K562 (cell line): ENCODE data around the gene SUMF1. TPM values are rescaled to one million over a fixed set of nuclear protein-coding genes. Genes with fewer than 3 reads are reported as not detected.
A peak's percentile ranks its signal among the peaks of the same experiment; 100 is the strongest.

ENCODE experiments used
- AFF4 ChIP-seq: sonication (generic); formaldehyde crosslinking; IDR thresholded peaks from 2 replicates; pipeline ENCODE4 v1.8.0; 2023; ENCODE audit warnings: mild to moderate bottlenecking, missing genetic modification reagents
- ARNT ChIP-seq, 2 experiments: fragments of 450-650 bp; IDR thresholded peaks; 2 replicates each; pipeline ENCODE4 v1.6.1; 2016; ENCODE audit warnings: mild to moderate bottlenecking in 1 of 2
- ATF4 ChIP-seq: fragments of 450-650 bp; formaldehyde crosslinking; IDR thresholded peaks from 2 replicates; pipeline ENCODE4 v1.4.0; 2022; ENCODE audit warnings: mild to moderate bottlenecking, moderate library complexity
- BCOR ChIP-seq: fragments of 450-650 bp; IDR thresholded peaks from 2 replicates; pipeline ENCODE4 v1.6.1; 2016
- EWSR1 ChIP-seq: fragments of 450-650 bp; IDR thresholded peaks from 2 replicates; pipeline ENCODE4 v1.6.1; 2018; ENCODE audit warnings: borderline replicate concordance, mild to moderate bottlenecking, low read depth, moderate library complexity; ENCODE audit not compliant: partially characterized antibody
- HDAC2 ChIP-seq: fragments of 450-650 bp; IDR thresholded peaks from 2 replicates; pipeline ENCODE4 v1.6.1; 2016; ENCODE audit warnings: mild to moderate bottlenecking
- HES1 ChIP-seq: fragments of 450-650 bp; IDR thresholded peaks from 2 replicates; pipeline ENCODE4 v1.6.1; 2016; ENCODE audit warnings: low read depth, mild to moderate bottlenecking, moderate library complexity
- MAFF ChIP-seq: IDR thresholded peaks from 2 replicates; pipeline ENCODE4 v1.6.1; 2012; ENCODE audit warnings: low read length, improper control_type of control experiment
- MTA2 ChIP-seq: fragments of 450-650 bp; IDR thresholded peaks from 2 replicates; pipeline ENCODE4 v1.6.1; 2016; ENCODE audit warnings: low read depth
- NFIX ChIP-seq: fragments of 250-450 bp; sonication (Bioruptor Pico); IDR thresholded peaks from 2 replicates; pipeline ENCODE4 v1.4.0; 2020; ENCODE audit warnings: low read depth, mild to moderate bottlenecking, moderate library complexity
- RBBP5 ChIP-seq: fragments of 200-600 bp; sonication (generic); IDR thresholded peaks from 2 replicates; pipeline ENCODE4 v1.6.1; 2012; ENCODE audit warnings: borderline replicate concordance, mild to moderate bottlenecking, low read length, control low read depth, inconsistent platforms; ENCODE audit not compliant: insufficient read depth, poor library complexity, severe bottlenecking
- STAT5A ChIP-seq: IDR thresholded peaks from 2 replicates; pipeline ENCODE4 v1.6.1; 2012; ENCODE audit warnings: low read length, inconsistent platforms, borderline replicate concordance
- ZNF431 ChIP-seq: sonication (generic); formaldehyde crosslinking; IDR thresholded peaks from 2 replicates; pipeline ENCODE4 v1.8.0; 2022; ENCODE audit warnings: mild to moderate bottlenecking, missing genetic modification reagents
- ZNF695 ChIP-seq: fragments of 450-650 bp; formaldehyde crosslinking; IDR thresholded peaks from 2 replicates; pipeline ENCODE4 v1.4.0; 2020; ENCODE audit warnings: mild to moderate bottlenecking, moderate library complexity
- ZNF699 ChIP-seq: fragments of 250-450 bp; sonication (Bioruptor Pico); IDR thresholded peaks from 2 replicates; pipeline ENCODE4 v1.8.0; 2021; ENCODE audit warnings: mild to moderate bottlenecking, moderate library complexity; ENCODE audit not compliant: insufficient replicate concordance
- polyA plus RNA-seq, 8 experiments: library from polyadenylated mRNA; depleted of rRNA in 4 of 8; stranded (reverse) in 5 of 8; unstranded in 3 of 8; fragments of >200 nt; fragmentation: Nextera tagmentation in 2 of 8; fragmentation: Illumina TruSeq in 1 of 8; extraction: Ambion mirVana in 2 of 8; extraction: Trizol in 1 of 8; gene quantifications; 2 replicates each; pipeline versions ENCODE4 v1.2.1 to v1.2.3, GENCODE V29; 2011 to 2014; ENCODE audit warnings: inconsistent platforms in 1 of 8, missing spikeins in 1 of 8
- total RNA-seq, 7 experiments: library from RNA; depleted of rRNA in 6 of 7; stranded (reverse); fragments of >200 nt in 6 of 7; fragmentation: Illumina TruSeq in 2 of 7; extraction: Trizol in 2 of 7; gene quantifications; 2 replicates each; pipeline versions ENCODE4 v1.2.1 to v1.2.3, GENCODE V29; 2011 to 2021; ENCODE audit warnings: low replicate concordance in 1 of 7
- TF ChIP-seq, protein P1 (sequence below): fragments of 250-450 bp; sonication (Bioruptor Pico); IDR thresholded peaks from 2 replicates; pipeline ENCODE4 v1.5.0; 2021

SUMF1 gene
- total and polyA plus RNA-seq, 9 of the 15 experiments (the other 6 are each of a cell fraction or from before 2014, with no cell fraction given) = 1.3 to 7.4 (median 4.2) TPM

DNA sequence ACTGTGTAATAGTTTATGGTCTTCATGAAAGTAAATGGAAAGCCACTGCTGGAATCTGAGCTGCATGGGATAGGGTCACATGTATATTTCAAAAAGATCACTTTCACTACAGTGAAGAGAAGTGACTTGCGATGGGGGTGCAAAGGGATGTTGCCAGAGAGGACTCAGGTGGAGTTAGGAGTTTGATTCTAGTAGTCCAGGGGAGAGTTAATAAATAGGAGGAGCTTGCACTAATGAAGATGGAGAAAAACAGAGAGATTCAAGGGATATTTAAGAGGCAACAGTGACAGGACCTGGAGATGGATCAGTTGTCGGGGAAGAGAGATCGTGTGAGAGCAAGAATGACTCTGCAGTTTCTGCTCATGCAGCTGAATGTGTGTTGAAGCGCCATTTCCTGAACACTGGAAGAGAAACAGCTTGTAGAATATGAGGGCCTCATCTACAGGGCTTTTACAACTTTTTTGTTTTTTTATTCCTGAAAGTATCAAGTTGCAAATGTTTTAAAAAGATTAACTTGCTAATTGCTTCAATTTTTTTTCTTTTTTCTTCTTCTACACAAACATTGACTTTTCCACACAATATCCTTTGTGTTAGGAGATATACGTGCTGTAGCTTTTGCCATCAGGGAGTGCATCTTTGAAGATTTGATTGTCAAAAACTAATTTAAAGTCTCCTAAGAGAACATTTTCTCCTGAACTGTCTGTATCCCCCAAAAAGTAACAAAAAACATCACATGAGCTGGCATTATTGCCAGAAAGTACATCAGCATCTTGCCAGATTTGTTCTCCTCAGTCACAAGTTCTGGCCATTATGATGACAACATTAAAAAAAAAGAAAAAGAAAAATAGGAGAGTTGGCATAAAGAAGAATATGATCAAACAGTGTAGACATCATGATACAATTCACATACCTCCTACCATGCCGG is 126.4 kb downstream of the SUMF1 start (continued):
- TF ChIP-seq, protein P1, sequence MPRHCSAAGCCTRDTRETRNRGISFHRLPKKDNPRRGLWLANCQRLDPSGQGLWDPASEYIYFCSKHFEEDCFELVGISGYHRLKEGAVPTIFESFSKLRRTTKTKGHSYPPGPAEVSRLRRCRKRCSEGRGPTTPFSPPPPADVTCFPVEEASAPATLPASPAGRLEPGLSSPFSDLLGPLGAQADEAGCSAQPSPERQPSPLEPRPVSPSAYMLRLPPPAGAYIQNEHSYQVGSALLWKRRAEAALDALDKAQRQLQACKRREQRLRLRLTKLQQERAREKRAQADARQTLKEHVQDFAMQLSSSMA (CRISPR knock-in tag) = no peak
- TF ChIP-seq HES1 = no peak
- peak; percentile 44; the same call in 1 of the 2 replicates for TF ChIP-seq MTA2
- TF ChIP-seq ATF4 (CRISPR knock-in tag) = no peak
- no peak for TF ChIP-seq NFIX (CRISPR knock-in tag)
- no peak for TF ChIP-seq ZNF695 (CRISPR knock-in tag)
- peak; percentile 51 for TF ChIP-seq BCOR
- TF ChIP-seq ZNF431 = no peak
- peak; percentile 34 for TF ChIP-seq RBBP5
- no peak for TF ChIP-seq ZNF699 (CRISPR knock-in tag)
- TF ChIP-seq MAFF = peak; percentile 94
- peak in 1 of 2 experiments; percentile 82; a peak in 1 of 4 replicates for TF ChIP-seq ARNT (IDR thresholded peaks at IDR 0.05)
- peak; percentile 59; the same call in 1 of the 2 replicates for TF ChIP-seq HDAC2
- no peak for TF ChIP-seq EWSR1
- no peak for TF ChIP-seq AFF4 (CRISPR knock-in tag)
- TF ChIP-seq STAT5A = no peak
